SK-N-SH (cell line): Measurements from ENCODE around the gene EIF3A. TPM values are rescaled to one million over a fixed set of nuclear protein-coding genes. Genes with fewer than 3 reads are reported as not detected.

Source experiments
- CTCF ChIA-PET: fragments of 300-600, 350-600 bp; formaldehyde crosslinking; extraction: SDS; loops from one replicate; lab custom pipeline; 2021; lab: Yijun Ruan, JAX
- POLR2A ChIA-PET: fragments of 350-600 bp; sonication (Branson Sonifier 250); formaldehyde crosslinking; extraction: SDS; loops from one replicate; lab custom pipeline; 2020; ENCODE audit warnings: antibody characterized with exemption, inconsistent platforms; lab: Yijun Ruan, JAX
- DNase-seq: peaks from one replicate; pipeline ENCODE4 v3.0.0; 2012
- H2AFZ ChIP-seq: fragments of 200-600 bp; sonication (generic); 2 replicates; pipeline ENCODE4 v1.8.1; 2016; ENCODE audit warnings: antibody characterized with exemption, mild to moderate bottlenecking, low read depth
- H3F3A ChIP-seq: fragments of 200-600 bp; sonication (generic); replicated peaks from 2 replicates; pipeline ENCODE3; 2016; ENCODE audit warnings: antibody characterized with exemption, mild to moderate bottlenecking; ENCODE audit not compliant: insufficient read depth
- H3K27ac ChIP-seq, 2 experiments: fragments of 200-500 bp in 1 of 2; fragments of 200-600 bp in 1 of 2; sonication (Bioruptor generic) in 1 of 2; sonication (generic), shearing (Covaris generic) in 1 of 2; 2 replicates each; pipeline versions ENCODE4 v1.5.1 to v1.6.1; 2014 to 2016; ENCODE audit warnings: low read depth in 2 of 2, inconsistent platforms in 1 of 2, low read length in 1 of 2, mild to moderate bottlenecking in 1 of 2, mixed read lengths in 1 of 2
- H3K27me3 ChIP-seq: fragments of 200-600 bp; sonication (generic), shearing (Covaris generic); 2 replicates; pipeline ENCODE4 v1.6.1; 2016; ENCODE audit warnings: mixed run types; ENCODE audit not compliant: insufficient read depth
- H3K36me3 ChIP-seq, 2 experiments: fragments of 200-500 bp in 1 of 2; fragments of 200-600 bp in 1 of 2; sonication (Bioruptor generic) in 1 of 2; sonication (generic) in 1 of 2; replicated peaks in 1 of 2; 2 replicates each; pipeline versions ENCODE3 to v1.5.1; 2014 to 2016; ENCODE audit warnings: low read length in 1 of 2, mild to moderate bottlenecking in 1 of 2; ENCODE audit not compliant: insufficient read depth in 2 of 2, control insufficient read depth in 1 of 2
- H3K4me1 ChIP-seq, 2 experiments: fragments of 200-500 bp in 1 of 2; fragments of 200-600 bp in 1 of 2; sonication (Bioruptor generic) in 1 of 2; sonication (generic), shearing (Covaris generic) in 1 of 2; 2 replicates each; pipeline versions ENCODE4 v1.5.1 to v1.6.1; 2014 to 2016; ENCODE audit warnings: low read depth in 1 of 2, low read length in 1 of 2, mixed run types in 1 of 2; ENCODE audit not compliant: insufficient read depth in 2 of 2, control insufficient read depth in 1 of 2
- H3K4me2 ChIP-seq: fragments of 200-600 bp; sonication (generic), shearing (Covaris generic); 2 replicates; pipeline ENCODE4 v1.6.1; 2017; ENCODE audit warnings: mixed run types
- H3K4me3 ChIP-seq, 2 experiments: fragments of 200-500 bp in 1 of 2; fragments of 200-600 bp in 1 of 2; sonication (Bioruptor generic) in 1 of 2; sonication (generic), shearing (Covaris generic) in 1 of 2; 2 replicates each; pipeline versions ENCODE4 v1.5.1 to v1.8.1; 2014 to 2016; ENCODE audit warnings: low read depth in 2 of 2, inconsistent platforms in 1 of 2, low read length in 1 of 2, mild to moderate bottlenecking in 1 of 2, mixed read lengths in 1 of 2, moderate library complexity in 1 of 2
- H3K79me2 ChIP-seq: fragments of 200-600 bp; sonication (generic); 2 replicates; pipeline ENCODE4 v1.8.1; 2017; ENCODE audit warnings: mild to moderate bottlenecking; ENCODE audit not compliant: insufficient read depth
- H3K9ac ChIP-seq: fragments of 200-600 bp; sonication (generic); 2 replicates; pipeline ENCODE4 v1.6.1; 2017; ENCODE audit warnings: mixed run types
- H3K9me2 ChIP-seq: fragments of 200-600 bp; sonication (generic); 2 replicates; pipeline ENCODE4 v1.6.1; 2017; ENCODE audit warnings: mixed run types
- H3K9me3 ChIP-seq: fragments of 200-600 bp; sonication (generic); 2 replicates; pipeline ENCODE4 v1.6.1; 2017; ENCODE audit warnings: mixed run types, mild to moderate bottlenecking, moderate library complexity
- H4K20me1 ChIP-seq: fragments of 200-600 bp; sonication (generic); 2 replicates; pipeline ENCODE4 v1.6.1; 2017; ENCODE audit warnings: mild to moderate bottlenecking, mixed run types; ENCODE audit not compliant: insufficient read depth
- EZH2phosphoT487 ChIP-seq: fragments of 200-600 bp; sonication (generic); IDR thresholded peaks from 2 replicates; pipeline ENCODE4 v1.6.1; 2017; ENCODE audit warnings: low read depth, mixed run types, mild to moderate bottlenecking, antibody characterized with exemption, moderate library complexity, borderline replicate concordance
- GATA2 ChIP-seq: sonication (generic); formaldehyde crosslinking; IDR thresholded peaks from 2 replicates; pipeline ENCODE4 v1.5.0; 2020; ENCODE audit warnings: mild to moderate bottlenecking, missing genetic modification reagents
- MEF2A ChIP-seq: IDR thresholded peaks from 2 replicates; pipeline ENCODE4 v1.4.0; 2012; ENCODE audit warnings: low read depth, borderline replicate concordance
- POLR2AphosphoS5 ChIP-seq: IDR thresholded peaks from 2 replicates; pipeline ENCODE4 v1.6.1; 2012; ENCODE audit warnings: low read depth, low read length
- RAD21 ChIP-seq: IDR thresholded peaks from 2 replicates; pipeline ENCODE4 v1.6.1; 2012; ENCODE audit warnings: mild to moderate bottlenecking, low read length
- SIN3A ChIP-seq: IDR thresholded peaks from 2 replicates; pipeline ENCODE4 v1.6.1; 2012; ENCODE audit warnings: low read depth, mild to moderate bottlenecking, low read length, moderate library complexity, borderline replicate concordance
- WGBS: methylation state at CpG from one replicate; pipeline ENCODE4 v1.1.6; 2017; ENCODE audit warnings: low lambda C conversion rate; 5-methylcytosine and 5-hydroxymethylcytosine counted together
- polyA plus RNA-seq, 3 experiments: library from polyadenylated mRNA; depleted of rRNA; stranded (reverse); fragments of >200 nt; gene quantifications; 2 replicates each; pipeline ENCODE4 v1.2.3, GENCODE V29; 2012
- TF ChIP-seq, protein P1 (sequence below): fragments of 150-350 bp; IDR thresholded peaks from 2 replicates; pipeline ENCODE4 v1.6.1; 2016; ENCODE audit warnings: mild to moderate bottlenecking, low read depth, low read length
- TF ChIP-seq, protein P2 (sequence below): IDR thresholded peaks from 2 replicates; pipeline ENCODE4 v1.4.0; 2012; ENCODE audit warnings: low read depth, borderline replicate concordance
- TF ChIP-seq, protein P3 (sequence below): fragments of 150-350 bp; IDR thresholded peaks from 2 replicates; pipeline ENCODE4 v1.6.1; 2017; ENCODE audit warnings: antibody characterized with exemption, low read length, low read depth, borderline replicate concordance

EIF3A gene
- polyA plus RNA-seq, 1 of the 3 experiments (the other 2 are of a cell fraction), result 25.8 TPM

DNA sequence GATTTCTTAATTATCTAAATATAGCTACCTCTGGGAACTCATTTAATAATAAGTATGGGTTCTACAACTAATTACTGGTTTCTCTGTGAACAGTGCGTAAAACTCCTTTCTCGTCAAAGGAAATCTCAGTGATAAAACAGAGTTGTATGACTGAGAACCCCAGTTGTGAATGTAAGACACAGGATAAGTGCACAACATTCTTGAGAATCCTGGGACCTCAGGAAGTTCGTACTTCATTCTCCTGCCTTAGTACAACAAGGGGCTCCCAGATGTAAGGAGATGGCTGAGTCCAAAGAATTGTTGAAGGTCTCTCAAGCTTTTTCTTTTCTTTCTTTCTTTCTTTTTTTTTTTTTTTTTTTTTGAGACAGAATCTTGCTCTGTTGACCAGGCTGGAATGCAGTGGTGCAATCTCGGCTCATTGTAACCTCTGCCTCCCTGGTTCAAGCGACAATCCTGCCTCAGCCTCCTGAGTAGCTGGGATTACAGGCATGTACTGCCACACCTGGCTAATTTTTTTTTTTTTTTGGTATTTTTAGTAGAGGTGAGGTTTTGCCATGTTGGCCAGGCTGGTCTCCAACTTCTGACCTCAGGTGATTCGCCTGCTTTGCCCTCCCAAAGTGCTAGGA is 35.8 kb upstream of the EIF3A start (continued):
- no peak for TF ChIP-seq GATA2 (CRISPR knock-in tag)

DNA sequence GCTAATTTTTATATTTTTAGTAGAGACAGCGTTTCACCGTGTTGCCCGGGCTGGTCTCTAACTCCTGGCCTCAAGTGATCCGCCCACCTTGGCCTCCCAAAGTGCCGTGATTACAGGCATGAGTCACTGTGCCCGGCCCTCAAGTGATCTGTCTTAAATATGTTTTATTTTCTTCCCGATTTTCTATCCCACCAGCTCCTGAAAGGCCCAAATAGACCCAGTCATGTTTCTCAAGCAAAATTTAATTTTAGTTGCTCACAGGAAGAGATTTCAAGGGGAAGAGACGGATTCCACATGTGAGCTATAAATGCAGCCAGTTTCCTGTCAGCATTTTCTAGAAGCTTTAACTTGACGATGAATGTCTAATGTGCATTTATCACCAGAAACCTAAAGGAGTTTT is 35.3 kb upstream of the EIF3A start:
- POLR2A ChIA-PET, result no interaction called here
- H3K27me3 ChIP-seq, result no peaks in the 10 kb centered on the region

More for the DNA sequence above, 35.3 kb upstream of the EIF3A start:
- Histone ChIP-seq H3K9ac (no peak overlapping the region), H3K36me3 (peaks cover 42 to 65% of the 10 kb centered on the region in 2 experiments), H3K4me2 (no peak overlapping the region), H3K9me3 (no peaks in the 10 kb centered on the region), H3K27ac (no peak overlapping the region), H3K79me2 (no peaks in the 10 kb centered on the region), H3K4me3 (no peak overlapping the region), H3K9me2 (no peaks in the 10 kb centered on the region), H3F3A (peaks cover 13% of the 10 kb centered on the region), H2AFZ (no peak overlapping the region), H4K20me1 (no peaks in the 10 kb centered on the region), H3K4me1 (no peaks in the 10 kb centered on the region)
- no peak for DNase-seq
- WGBS, result 92% methylated on average over 9 of the region's 9 CpGs
- CTCF ChIA-PET, result no interaction called here
- TF ChIP-seq POLR2AphosphoS5 (no peak), MEF2A (no peak), GATA2 (CRISPR knock-in tag) (no peak), SIN3A (no peak), EZH2phosphoT487 (no peak), RAD21 (no peak)
- TF ChIP-seq, protein P1, sequence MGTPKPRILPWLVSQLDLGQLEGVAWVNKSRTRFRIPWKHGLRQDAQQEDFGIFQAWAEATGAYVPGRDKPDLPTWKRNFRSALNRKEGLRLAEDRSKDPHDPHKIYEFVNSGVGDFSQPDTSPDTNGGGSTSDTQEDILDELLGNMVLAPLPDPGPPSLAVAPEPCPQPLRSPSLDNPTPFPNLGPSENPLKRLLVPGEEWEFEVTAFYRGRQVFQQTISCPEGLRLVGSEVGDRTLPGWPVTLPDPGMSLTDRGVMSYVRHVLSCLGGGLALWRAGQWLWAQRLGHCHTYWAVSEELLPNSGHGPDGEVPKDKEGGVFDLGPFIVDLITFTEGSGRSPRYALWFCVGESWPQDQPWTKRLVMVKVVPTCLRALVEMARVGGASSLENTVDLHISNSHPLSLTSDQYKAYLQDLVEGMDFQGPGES, result no peak
- TF ChIP-seq, protein P2, sequence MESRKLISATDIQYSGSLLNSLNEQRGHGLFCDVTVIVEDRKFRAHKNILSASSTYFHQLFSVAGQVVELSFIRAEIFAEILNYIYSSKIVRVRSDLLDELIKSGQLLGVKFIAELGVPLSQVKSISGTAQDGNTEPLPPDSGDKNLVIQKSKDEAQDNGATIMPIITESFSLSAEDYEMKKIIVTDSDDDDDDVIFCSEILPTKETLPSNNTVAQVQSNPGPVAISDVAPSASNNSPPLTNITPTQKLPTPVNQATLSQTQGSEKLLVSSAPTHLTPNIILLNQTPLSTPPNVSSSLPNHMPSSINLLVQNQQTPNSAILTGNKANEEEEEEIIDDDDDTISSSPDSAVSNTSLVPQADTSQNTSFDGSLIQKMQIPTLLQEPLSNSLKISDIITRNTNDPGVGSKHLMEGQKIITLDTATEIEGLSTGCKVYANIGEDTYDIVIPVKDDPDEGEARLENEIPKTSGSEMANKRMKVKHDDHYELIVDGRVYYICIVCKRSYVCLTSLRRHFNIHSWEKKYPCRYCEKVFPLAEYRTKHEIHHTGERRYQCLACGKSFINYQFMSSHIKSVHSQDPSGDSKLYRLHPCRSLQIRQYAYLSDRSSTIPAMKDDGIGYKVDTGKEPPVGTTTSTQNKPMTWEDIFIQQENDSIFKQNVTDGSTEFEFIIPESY, result no peak
- TF ChIP-seq, protein P3, sequence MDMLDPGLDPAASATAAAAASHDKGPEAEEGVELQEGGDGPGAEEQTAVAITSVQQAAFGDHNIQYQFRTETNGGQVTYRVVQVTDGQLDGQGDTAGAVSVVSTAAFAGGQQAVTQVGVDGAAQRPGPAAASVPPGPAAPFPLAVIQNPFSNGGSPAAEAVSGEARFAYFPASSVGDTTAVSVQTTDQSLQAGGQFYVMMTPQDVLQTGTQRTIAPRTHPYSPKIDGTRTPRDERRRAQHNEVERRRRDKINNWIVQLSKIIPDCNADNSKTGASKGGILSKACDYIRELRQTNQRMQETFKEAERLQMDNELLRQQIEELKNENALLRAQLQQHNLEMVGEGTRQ, result no peak
